ENCODE data around the gene OSTC.

- no peak for TF ChIP-seq CTCF (IDR thresholded peaks at IDR 0.05 in 2 of 3, conservative IDR thresholded peaks at IDR 0.05 in 1 of 3; ENCODE audit: insufficient read depth in 2 of 3, low read depth in 1 of 3, low read length in 3 of 3)
- no peak for TF ChIP-seq ZNF318 (IDR thresholded peaks at IDR 0.05; ENCODE audit: borderline replicate concordance in 1 of 2, low read depth in 1 of 2)
- no peak for TF ChIP-seq ZHX1 (conservative IDR thresholded peaks at IDR 0.05; ENCODE audit: low read length)
- no peak for TF ChIP-seq SRF (CRISPR knock-in tag; IDR thresholded peaks at IDR 0.05)
- TF ChIP-seq HMGXB4 (CRISPR knock-in tag; IDR thresholded peaks at IDR 0.05): no peak
- no peak for TF ChIP-seq RAD21 (CRISPR knock-in tag; conservative IDR thresholded peaks at IDR 0.05 in 1 of 2, IDR thresholded peaks at IDR 0.05 in 1 of 2)
Measured at GRCh38 chr4:108690738-108691137, 40.3 kb downstream of the OSTC start.
